Fibroblast of mammary gland (primary cell): ENCODE data around the gene ALG5.

Source experiments
- DNase-seq: peaks from one replicate; pipeline ENCODE4 v3.0.0-alpha.2; 2010; ENCODE audit warnings: low read depth
- H3K4me3 ChIP-seq: 2 replicates; pipeline ENCODE4 v1.5.1; 2011; ENCODE audit warnings: low read depth, mild to moderate bottlenecking, low read length, moderate library complexity; ENCODE audit not compliant: control insufficient read depth
- CTCF ChIP-seq: conservative IDR thresholded peaks from 2 replicates; pipeline ENCODE4 v1.5.1; 2011; ENCODE audit warnings: low read depth, low read length, inconsistent platforms; ENCODE audit not compliant: control insufficient read depth, insufficient read depth

Gene ALG5, protein sequence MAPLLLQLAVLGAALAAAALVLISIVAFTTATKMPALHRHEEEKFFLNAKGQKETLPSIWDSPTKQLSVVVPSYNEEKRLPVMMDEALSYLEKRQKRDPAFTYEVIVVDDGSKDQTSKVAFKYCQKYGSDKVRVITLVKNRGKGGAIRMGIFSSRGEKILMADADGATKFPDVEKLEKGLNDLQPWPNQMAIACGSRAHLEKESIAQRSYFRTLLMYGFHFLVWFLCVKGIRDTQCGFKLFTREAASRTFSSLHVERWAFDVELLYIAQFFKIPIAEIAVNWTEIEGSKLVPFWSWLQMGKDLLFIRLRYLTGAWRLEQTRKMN

DNA sequence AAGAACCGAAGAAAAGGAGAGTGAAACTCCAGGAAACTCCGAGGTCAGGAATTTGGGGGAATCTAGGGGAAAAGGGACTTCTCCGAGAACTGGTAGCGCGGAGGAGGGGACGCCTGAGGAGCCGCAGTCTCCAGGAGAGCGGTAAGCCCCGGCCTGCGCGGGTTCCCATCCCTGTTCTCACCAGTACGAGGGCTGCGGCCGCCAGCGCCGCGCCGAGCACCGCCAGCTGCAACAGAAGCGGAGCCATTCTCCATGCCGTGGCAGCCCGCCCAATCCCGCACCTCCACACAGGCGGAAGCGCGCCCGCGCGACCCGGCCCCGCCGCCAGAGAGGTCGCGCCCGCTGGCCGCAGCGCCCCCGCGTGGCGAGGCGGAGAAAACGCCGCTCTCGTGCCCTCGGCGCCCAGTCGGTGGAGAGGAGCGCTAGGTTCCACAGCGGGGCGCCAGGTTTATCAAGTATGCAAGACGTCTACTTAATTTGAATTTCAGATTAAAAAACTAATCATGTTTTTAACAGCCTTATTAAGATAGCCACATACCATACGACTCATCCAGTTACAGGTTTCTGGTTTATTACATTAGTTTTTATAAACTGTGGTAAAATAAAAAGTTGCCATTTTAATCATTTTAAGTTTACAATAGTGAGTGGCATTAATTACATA lies at the start of gene ALG5:
Gene ALG5 (minus strand): TSS at position 287 of the 661 bp plus-strand sequence. CDS start 40 bp downstream, at position 247.
- TF ChIP-seq CTCF, result peak; percentile 48
- DNase-seq, result peak; percentile 83
- H3K4me3 ChIP-seq, result peak within 1 kb of the TSS; percentile 92

DNA sequence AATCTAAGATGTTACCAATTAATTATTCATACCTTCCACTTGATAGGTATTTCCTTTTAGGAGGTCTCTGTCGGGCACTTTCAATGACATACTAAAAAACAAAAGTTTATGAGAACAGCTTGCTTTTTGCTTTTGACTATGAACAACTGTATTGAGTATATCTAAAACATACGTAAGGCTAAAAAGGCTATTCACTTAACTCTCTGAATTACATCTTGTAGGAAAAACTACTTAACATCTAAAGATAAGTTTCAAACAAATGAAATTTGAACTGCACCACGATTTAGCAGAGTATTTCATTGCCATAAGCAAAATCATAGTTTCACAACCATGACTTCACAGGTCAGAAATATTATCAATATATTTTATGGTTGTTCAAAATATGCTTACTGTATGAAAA lies 48.7 kb upstream of the ALG5 start:
- H3K4me3 ChIP-seq, result no peak overlapping the region
- no peak for DNase-seq
- no peak for TF ChIP-seq CTCF

GRCh38 chr13:37047032-37047431 lies 47.9 kb upstream of the ALG5 start:
- H3K4me3 ChIP-seq, result no peak overlapping the region
- DNase-seq, result no peak
- no peak for TF ChIP-seq CTCF

GRCh38 chr13:37046062-37046461 lies 46.9 kb upstream of the ALG5 start:
- DNase-seq, result no peak
- no peak for TF ChIP-seq CTCF
- H3K4me3 ChIP-seq, result no peak overlapping the region

- TF ChIP-seq CTCF, result no peak
- DNase-seq, result no peak
- no peak overlapping the region for H3K4me3 ChIP-seq
Measured at GRCh38 chr13:37040789-37041188, 41.6 kb upstream of the ALG5 start.

DNA sequence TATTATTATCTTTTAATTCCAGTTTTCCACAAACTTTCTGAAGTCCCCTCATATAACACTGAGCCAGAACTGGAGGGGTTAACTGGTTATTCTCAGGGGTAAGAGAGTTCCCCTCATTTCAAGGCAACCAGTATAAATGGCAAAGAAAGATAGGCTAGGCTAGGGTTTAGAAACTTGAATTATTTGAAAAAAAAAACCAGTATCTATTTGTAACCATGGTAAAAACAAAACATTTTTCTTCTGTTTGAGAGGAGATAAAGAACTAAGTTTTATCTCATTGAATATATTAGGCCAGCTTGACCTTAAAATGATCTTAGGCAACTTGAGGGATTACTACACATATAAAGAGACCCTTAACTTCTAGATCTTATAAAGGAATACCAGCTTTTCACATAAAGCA lies 40.8 kb upstream of the ALG5 start:
- H3K4me3 ChIP-seq, result no peak overlapping the region
- TF ChIP-seq CTCF, result no peak
- no peak for DNase-seq
